ENCODE data around the gene NLGN1.
"Not testable (repeated sequence)": the region's sequence is repeated elsewhere in the genome, so short reads cannot be mapped to it uniquely, and the experiment has no call there.

Gene NLGN1

GRCh38 chr3:174168538-174169254 lies 771.2 kb downstream of the NLGN1 start:
- DNase-seq (ENCODE audit: low read depth): no peak

GRCh38 chr3:174169736-174170135 lies 772.2 kb downstream of the NLGN1 start:
- no peak for DNase-seq (ENCODE audit: low read depth)

- DNase-seq (ENCODE audit: low read depth): no peak
Observed at GRCh38 chr3:174170248-174170647, 772.7 kb downstream of the NLGN1 start.

GRCh38 chr3:174186377-174186989 lies 788.9 kb downstream of the NLGN1 start:
- DNase-seq (ENCODE audit: low read depth): no peak

- DNase-seq (ENCODE audit: low read depth): no peak
Observed at GRCh38 chr3:174191380-174191779, 793.8 kb downstream of the NLGN1 start.

- no peak for DNase-seq (ENCODE audit: low read depth)
Observed at GRCh38 chr3:174191895-174192294, 794.4 kb downstream of the NLGN1 start.

- DNase-seq (ENCODE audit: low read depth): no peak
Observed at GRCh38 chr3:174192471-174192870, 794.9 kb downstream of the NLGN1 start.

GRCh38 chr3:174193604-174194003 lies 796.1 kb downstream of the NLGN1 start:
- DNase-seq (ENCODE audit: low read depth): no peak

- no peak for DNase-seq (ENCODE audit: low read depth)
Observed at GRCh38 chr3:174197416-174197815, 799.9 kb downstream of the NLGN1 start.

GRCh38 chr3:174198199-174198598 lies 800.7 kb downstream of the NLGN1 start:
- DNase-seq (ENCODE audit: low read depth): no peak

GRCh38 chr3:174199696-174200095 lies 802.2 kb downstream of the NLGN1 start:
- DNase-seq (ENCODE audit: low read depth): no peak

GRCh38 chr3:174202116-174202515 lies 804.6 kb downstream of the NLGN1 start:
- no peak for DNase-seq (ENCODE audit: low read depth)

- DNase-seq (ENCODE audit: low read depth): no peak
Observed at GRCh38 chr3:174202561-174202960, 805.0 kb downstream of the NLGN1 start.

- no peak for DNase-seq (ENCODE audit: low read depth)
Observed at GRCh38 chr3:174204765-174205164, 807.2 kb downstream of the NLGN1 start.

GRCh38 chr3:174206607-174207192 lies 809.2 kb downstream of the NLGN1 start:
- DNase-seq (ENCODE audit: low read depth): no peak

- no peak for DNase-seq (ENCODE audit: low read depth)
Observed at GRCh38 chr3:174208161-174208560, 810.6 kb downstream of the NLGN1 start.

GRCh38 chr3:174211896-174212295 lies 814.4 kb downstream of the NLGN1 start:
- not testable (repeated sequence) for DNase-seq (ENCODE audit: low read depth)

- no peak for DNase-seq (ENCODE audit: low read depth)
Observed at GRCh38 chr3:174215456-174215855, 817.9 kb downstream of the NLGN1 start.

- DNase-seq (ENCODE audit: low read depth): no peak
Observed at GRCh38 chr3:174216019-174216418, 818.5 kb downstream of the NLGN1 start.

- no peak for DNase-seq (ENCODE audit: low read depth)
Observed at GRCh38 chr3:174216946-174217718, 819.6 kb downstream of the NLGN1 start.

GRCh38 chr3:174218016-174218415 lies 820.5 kb downstream of the NLGN1 start:
- DNase-seq (ENCODE audit: low read depth): no peak

- DNase-seq (ENCODE audit: low read depth): no peak
Observed at GRCh38 chr3:174219738-174220137, 822.2 kb downstream of the NLGN1 start.
